GM12891 (cell line): ENCODE data around the gene ACTR6.
"Not testable (repeated sequence)": the region's sequence is repeated elsewhere in the genome, so short reads cannot be mapped to it uniquely, and the experiment has no call there.

Experiments used
- DNase-seq: peaks from one replicate; pipeline ENCODE4 v3.0.0; 2011; ENCODE audit warnings: low spot score; ENCODE audit not compliant: insufficient read length
- FAIRE-seq: peaks from 2 replicates; lab custom pipeline; 2011; peaks lifted over from hg19 to GRCh38; lab: Jason Lieb, UNC
- PAX5 ChIP-seq: IDR thresholded peaks from 2 replicates; pipeline ENCODE4 v1.6.1; 2011; ENCODE audit warnings: low read length, moderate library complexity, mild to moderate bottlenecking; ENCODE audit not compliant: insufficient read depth, severe bottlenecking
- POLR2A ChIP-seq: IDR thresholded peaks from 2 replicates; pipeline ENCODE4 v1.6.1; 2011; ENCODE audit warnings: low read depth, low read length, control low read depth
- POLR2AphosphoS5 ChIP-seq: IDR thresholded peaks from 2 replicates; pipeline ENCODE4 v1.6.1; 2011; ENCODE audit warnings: low read depth, low read length, control low read depth
- POU2F2 ChIP-seq: IDR thresholded peaks from 2 replicates; pipeline ENCODE4 v1.6.1; 2011; ENCODE audit warnings: low read depth, mild to moderate bottlenecking, control low read depth, low read length, moderate library complexity
- SPI1 ChIP-seq: IDR thresholded peaks from 2 replicates; pipeline ENCODE4 v1.6.1; 2011; ENCODE audit warnings: low read depth, low read length, control low read depth
- TAF1 ChIP-seq: IDR thresholded peaks from 2 replicates; pipeline ENCODE4 v1.6.1; 2011; ENCODE audit warnings: low read depth, low read length, control low read depth

ACTR6 gene

DNA sequence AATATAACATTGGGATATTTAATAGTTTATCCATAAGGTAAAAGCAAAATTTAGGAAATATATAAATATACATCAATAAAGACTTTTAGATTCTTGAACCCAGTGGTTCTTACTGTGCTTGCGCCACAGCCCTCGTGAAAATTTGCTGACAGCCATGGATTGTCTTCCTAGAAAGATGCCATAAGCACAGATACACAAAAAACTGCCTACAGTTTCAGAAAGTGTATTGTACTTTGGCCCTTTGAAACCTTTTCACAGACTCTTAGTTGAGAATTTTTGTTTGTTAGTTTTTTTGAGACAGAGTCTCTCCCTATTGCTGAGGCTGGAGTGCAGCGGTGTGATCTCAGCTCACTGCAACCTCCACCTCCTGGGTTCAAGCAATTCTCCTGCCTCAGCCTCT is 38.2 kb downstream of the ACTR6 start:
- TF ChIP-seq PAX5 (no peak), POU2F2 (no peak), SPI1 (no peak), TAF1 (no peak), POLR2AphosphoS5 (no peak), POLR2A (no peak)
- FAIRE-seq (no peak), DNase-seq (no peak)

DNA sequence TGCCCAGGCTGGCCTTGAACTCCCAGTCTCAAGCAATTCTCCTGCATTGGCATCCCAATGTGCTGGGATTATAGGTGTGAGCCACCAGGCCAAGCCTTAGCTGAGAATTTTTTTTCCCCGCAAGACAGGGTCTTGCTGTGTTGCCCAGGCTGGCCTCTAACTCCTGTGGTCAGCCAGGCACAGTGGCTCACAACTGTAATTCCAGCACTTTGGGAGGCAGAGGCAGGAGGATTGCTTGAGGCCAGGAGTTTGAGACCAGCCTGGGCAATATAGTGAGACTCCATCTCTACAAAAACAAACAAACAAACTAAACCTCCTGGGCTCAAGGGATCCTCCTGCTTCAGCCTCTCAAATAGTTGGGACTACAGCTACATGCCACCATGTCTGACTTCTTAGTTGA is 39.0 kb downstream of the ACTR6 start:
- FAIRE-seq (no peak), DNase-seq (no peak)
- TF ChIP-seq POLR2A (no peak), PAX5 (no peak), SPI1 (no peak), POU2F2 (no peak), POLR2AphosphoS5 (no peak), TAF1 (no peak)

DNA sequence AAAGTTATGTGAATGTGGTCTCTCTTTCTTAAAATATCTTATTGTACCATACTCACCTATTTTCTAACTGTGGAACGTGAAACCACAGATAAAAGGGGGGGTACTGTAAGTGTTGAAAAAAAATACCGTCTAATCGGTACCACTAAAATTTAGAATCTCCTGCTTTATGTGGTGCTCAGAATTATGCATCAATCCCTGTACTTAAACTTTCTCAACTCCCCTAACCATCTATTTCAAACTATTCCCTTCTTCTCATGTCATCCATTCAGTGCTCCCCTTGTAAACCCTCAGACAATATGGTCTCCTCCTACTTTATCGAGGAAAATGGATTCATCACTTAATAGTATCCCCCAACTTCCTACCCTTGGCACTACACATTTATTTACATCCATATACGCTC is 42.5 kb downstream of the ACTR6 start:
- no peak for FAIRE-seq
- TF ChIP-seq POLR2AphosphoS5 (no peak), POLR2A (no peak), TAF1 (no peak), PAX5 (no peak), POU2F2 (no peak), SPI1 (no peak)
- no peak for DNase-seq

DNA sequence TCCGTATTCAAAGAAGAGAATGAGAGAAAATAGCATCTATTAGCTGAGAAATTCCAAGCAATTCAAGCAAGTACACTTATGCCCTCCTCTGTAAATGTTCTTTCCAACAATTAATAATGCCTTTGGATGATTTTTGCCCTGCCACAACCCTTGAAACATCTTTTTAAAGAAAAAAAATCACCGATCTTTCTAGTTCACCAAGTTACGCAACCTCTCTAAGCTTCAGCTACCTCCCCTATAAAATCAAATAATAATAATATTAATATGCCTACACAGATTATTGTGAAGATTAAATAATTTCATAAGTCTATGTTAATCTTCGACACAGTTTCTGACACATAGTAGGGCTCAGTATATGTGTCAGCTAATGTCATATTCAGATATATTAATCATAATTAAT is 47.1 kb downstream of the ACTR6 start:
- FAIRE-seq (no peak), DNase-seq (no peak)
- TF ChIP-seq POLR2A, result no peak
- TF ChIP-seq TAF1, result no peak
- TF ChIP-seq SPI1, result no peak
- TF ChIP-seq POLR2AphosphoS5, result no peak
- no peak for TF ChIP-seq POU2F2
- TF ChIP-seq PAX5, result no peak

DNA sequence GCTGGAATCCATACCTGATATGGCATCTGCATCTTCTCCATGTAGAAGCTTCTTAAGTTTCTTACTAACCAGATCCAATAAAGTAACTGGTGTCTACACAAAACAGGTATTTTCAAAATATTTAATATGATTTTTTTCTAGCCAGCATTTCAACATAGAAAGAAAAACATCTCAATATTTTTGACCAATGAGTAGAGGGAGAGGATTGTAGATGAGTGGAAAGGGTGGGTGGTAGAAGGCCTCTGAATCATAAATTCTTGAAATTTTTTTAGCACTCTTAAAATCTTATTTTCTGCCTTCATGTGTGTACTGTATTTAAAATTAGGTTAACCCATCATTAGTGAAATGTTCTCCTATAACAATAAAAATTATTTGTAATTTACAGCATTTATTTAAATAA is 48.3 kb downstream of the ACTR6 start:
- TF ChIP-seq POLR2A, result no peak
- TF ChIP-seq POLR2AphosphoS5, result no peak
- no peak for TF ChIP-seq TAF1
- TF ChIP-seq POU2F2, result no peak
- no peak for TF ChIP-seq SPI1
- no peak for TF ChIP-seq PAX5
- no peak for DNase-seq
- FAIRE-seq, result no peak

DNA sequence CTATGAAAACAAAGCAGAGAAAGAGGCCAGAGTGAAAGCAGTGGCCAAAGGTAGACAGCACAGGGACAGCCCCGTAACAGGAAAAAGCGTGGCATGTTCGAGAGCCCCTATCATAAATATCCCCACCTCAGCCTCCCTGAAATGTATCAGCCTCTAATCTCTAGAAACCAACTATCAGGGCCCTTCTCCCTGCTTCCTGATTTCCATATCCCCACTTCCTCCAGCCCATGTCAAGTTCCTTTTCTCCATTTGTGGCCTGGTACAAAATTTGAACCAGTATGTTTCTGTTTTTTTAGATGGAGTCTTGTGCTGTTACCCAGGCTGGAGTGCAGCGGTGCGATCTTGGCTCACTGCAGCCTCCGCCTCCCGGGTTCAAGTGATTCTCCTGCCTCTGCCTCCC is 49.3 kb downstream of the ACTR6 start:
- FAIRE-seq, result no peak
- DNase-seq, result no peak
- TF ChIP-seq TAF1 (no peak), POLR2AphosphoS5 (no peak), SPI1 (no peak), PAX5 (no peak), POLR2A (no peak), POU2F2 (no peak)

DNA sequence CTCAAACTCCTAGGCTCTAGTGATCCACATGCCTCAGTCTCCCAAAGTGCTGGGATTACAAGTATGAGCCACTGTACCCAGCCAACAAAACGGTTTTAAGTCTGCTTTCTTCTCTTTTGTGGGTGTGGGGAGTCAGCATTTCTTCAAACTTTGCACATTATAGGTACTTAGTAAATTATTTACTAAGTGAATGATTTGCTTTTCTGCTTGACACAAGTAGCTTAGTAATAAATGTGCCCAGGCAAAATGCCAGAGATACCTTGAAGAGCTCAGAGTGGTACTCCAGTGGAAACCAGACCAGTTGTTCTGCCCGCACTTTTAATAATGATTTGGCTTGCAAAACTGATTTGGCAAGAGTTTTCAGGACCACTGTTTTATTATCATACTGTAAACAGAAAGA is 51.3 kb downstream of the ACTR6 start:
- DNase-seq (no peak), FAIRE-seq (no peak)
- TF ChIP-seq PAX5 (no peak), POU2F2 (no peak), TAF1 (no peak), POLR2A (no peak), POLR2AphosphoS5 (no peak), SPI1 (no peak)

DNA sequence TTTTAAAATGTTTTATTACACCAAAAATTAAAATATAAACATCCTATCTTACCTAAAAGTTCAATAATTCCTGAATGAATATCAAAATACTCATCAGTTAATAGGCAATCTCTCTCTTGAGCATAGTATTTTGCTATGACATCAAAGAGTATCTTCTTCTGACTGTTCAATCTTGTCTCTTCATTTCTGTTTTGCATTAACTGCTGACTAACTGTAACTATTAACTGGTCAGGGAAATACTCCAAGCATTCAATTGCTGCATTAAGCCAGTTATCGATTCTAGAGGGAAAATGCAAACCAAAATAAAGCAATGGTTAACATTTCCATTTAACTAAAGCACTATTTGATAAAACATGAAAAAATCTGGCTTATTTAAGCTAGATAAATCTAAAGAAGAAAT is 52.8 kb downstream of the ACTR6 start:
- FAIRE-seq, result no peak
- no peak for DNase-seq
- TF ChIP-seq TAF1 (no peak), SPI1 (no peak), POU2F2 (no peak), POLR2A (no peak), PAX5 (no peak), POLR2AphosphoS5 (no peak)

DNA sequence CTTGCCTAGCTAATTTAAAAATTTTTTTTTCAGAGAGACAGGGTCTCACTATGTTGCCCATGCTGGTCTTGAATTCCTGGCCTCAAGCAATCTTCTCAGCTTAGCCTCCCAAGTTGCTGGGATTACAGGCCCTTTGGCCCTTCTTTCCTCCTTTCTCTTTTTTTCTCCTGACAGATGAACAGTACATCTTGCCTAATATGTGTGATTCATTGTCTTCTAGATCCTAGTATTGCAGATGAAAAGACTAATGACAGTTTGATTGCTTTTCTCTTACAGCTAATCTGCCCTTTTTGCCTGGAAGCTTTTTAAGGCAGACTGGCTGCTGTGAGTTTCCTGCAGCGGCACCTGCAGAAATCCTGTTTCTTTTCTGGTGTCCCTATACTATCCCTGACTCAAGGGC is 54.3 kb downstream of the ACTR6 start:
- FAIRE-seq, result no peak
- TF ChIP-seq POLR2A (no peak), POU2F2 (no peak), SPI1 (no peak), PAX5 (no peak), POLR2AphosphoS5 (no peak)
- no peak for DNase-seq

DNA sequence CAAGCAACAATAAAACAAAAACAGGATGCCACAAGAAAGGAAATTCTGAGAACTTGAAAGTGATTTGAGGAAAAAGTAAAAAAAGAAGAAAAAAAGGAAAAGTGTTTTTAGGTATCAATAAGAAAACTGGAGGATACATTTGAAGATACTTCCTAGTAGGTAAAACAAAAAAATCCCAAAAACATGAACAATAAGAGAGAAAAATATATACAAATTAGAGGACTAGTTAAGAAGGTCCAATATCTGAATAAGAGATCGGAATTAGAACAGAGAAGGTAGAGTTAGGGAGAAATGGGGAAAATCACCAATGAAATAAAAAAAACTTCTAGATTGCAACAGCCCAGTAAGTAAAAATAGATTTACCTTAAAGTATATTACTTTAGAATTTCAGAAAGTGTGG is 57.5 kb downstream of the ACTR6 start:
- TF ChIP-seq POU2F2 (no peak), TAF1 (no peak), PAX5 (no peak), POLR2A (no peak), POLR2AphosphoS5 (no peak), SPI1 (no peak)
- no peak for FAIRE-seq

DNA sequence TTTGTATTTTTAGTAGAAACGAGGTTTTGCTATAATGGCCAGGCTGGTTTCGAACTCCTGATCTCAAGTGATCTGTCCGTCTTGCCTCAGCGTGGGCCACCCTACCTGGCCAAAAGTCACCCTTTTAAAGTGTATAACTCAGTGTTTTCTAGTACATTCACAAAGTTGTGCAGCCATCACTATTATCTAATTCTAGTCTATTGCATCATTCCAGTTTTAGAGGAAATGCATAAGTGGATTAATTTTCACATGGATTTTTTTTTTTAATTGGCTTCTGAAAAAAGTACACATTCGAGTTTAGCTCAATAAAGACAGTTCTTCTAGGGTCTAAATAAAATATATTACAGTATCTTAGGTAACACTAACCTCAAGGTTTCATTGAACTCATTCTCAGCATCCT is 62.5 kb downstream of the ACTR6 start:
- TF ChIP-seq POLR2AphosphoS5 (no peak), POU2F2 (no peak)
- FAIRE-seq (no peak), DNase-seq (no peak)

More for the DNA sequence above, 57.5 kb downstream of the ACTR6 start:
- DNase-seq, result no peak

DNA sequence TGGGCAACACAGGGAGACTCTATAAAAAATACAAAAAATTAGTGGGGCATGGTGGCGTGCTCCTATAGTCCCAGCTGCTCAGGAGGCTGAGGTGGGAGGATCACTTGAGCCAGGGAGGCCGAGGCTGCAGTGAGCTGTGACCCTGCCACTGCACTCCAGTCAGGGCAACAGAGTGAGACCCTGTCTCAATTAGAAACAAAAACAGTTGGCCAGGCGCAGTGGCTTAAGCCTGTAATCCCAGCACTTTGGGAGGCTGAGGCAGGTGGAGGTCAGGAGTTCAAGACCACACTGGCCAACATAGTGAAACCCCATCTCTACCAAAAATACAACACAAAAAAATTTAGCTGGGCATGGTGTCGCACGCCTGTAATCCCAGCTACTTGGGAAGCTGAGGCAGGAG is 64.5 kb downstream of the ACTR6 start:
- not testable (repeated sequence) for DNase-seq, FAIRE-seq
